ENCODE data around the gene EMC9.

- no peak for TF ChIP-seq CTCF (IDR thresholded peaks at IDR 0.05)
- no peak for TF ChIP-seq POLR2A (IDR thresholded peaks at IDR 0.05)
- no peak for TF ChIP-seq EP300 (IDR thresholded peaks at IDR 0.05)
These were observed 28.0 kb downstream of the EMC9 start for GRCh38 chr14:24113379-24113800.
